ENCODE results near the gene RAPGEF2.

DNA sequence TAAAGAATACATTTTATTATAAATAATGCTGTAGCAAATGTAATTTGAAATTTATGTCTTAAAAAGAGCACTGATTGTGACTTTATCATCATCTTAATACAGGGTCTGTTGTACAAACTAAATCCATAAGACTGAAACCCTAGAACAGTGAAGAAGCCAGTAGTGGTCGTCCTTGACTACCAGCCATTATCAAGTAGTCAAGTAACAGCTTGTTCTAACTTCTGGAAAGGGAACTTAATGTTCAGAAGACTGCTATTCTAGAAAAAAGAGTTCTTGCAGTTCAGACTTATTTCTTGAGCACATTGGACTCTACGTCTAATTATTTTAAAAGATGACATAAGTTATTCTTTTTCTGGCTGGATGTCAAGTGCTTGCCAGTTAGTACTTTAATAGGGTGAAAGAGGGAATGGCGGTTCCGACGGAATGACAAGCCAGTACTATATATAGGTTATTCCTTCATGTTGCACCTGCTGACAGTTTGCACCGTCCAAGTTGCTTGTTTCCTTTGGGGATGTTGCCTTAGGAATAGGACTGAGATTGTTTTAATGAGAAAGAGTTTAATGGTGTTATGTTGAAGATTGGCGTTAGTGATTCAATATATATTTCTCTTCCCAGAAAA lies 109.9 kb downstream of the RAPGEF2 start:
- TF ChIP-seq, protein P1, sequence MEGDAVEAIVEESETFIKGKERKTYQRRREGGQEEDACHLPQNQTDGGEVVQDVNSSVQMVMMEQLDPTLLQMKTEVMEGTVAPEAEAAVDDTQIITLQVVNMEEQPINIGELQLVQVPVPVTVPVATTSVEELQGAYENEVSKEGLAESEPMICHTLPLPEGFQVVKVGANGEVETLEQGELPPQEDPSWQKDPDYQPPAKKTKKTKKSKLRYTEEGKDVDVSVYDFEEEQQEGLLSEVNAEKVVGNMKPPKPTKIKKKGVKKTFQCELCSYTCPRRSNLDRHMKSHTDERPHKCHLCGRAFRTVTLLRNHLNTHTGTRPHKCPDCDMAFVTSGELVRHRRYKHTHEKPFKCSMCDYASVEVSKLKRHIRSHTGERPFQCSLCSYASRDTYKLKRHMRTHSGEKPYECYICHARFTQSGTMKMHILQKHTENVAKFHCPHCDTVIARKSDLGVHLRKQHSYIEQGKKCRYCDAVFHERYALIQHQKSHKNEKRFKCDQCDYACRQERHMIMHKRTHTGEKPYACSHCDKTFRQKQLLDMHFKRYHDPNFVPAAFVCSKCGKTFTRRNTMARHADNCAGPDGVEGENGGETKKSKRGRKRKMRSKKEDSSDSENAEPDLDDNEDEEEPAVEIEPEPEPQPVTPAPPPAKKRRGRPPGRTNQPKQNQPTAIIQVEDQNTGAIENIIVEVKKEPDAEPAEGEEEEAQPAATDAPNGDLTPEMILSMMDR (conservative IDR thresholded peaks at IDR 0.05; ENCODE audit: low read depth in 2 of 2): no peak
- TF ChIP-seq EZH2 (IDR thresholded peaks at IDR 0.05; ENCODE audit: low read depth, unreplicated experiment) (no peak), POLR2AphosphoS5 (IDR thresholded peaks at IDR 0.05; ENCODE audit: low read depth) (no peak)
